C4-2B (cell line): ENCODE measurements around the gene UTRN.

Experiments used
- ZFX ChIP-seq: fragments of 450-650 bp; IDR thresholded peaks from 2 replicates; pipeline ENCODE4 v1.6.1; 2017
- TF ChIP-seq, protein P1 (sequence below): fragments of 450-650 bp; conservative IDR thresholded peaks from 2 replicates; pipeline ENCODE4 v1.5.1; 2017; ENCODE audit warnings: mild to moderate bottlenecking

DNA sequence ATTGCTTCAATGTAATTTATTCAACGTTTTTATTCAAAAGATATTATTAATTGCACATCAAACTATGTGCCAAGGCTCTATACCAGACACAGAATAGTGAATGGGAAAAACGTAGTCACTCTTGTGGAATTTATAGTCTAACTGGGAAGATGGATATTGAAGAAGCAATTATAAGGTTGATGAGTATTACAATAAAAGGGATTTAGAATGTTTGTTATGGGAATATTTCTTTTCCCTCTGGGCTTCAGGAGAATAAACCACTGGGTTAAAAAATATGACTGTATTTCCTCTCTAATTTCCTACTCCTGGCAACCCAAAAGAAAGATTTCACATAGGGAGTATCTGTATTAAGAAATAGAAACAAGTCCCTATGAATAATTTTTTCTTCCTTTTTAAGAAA, 25.1 kb upstream of the UTRN start:
- TF ChIP-seq, protein P1, sequence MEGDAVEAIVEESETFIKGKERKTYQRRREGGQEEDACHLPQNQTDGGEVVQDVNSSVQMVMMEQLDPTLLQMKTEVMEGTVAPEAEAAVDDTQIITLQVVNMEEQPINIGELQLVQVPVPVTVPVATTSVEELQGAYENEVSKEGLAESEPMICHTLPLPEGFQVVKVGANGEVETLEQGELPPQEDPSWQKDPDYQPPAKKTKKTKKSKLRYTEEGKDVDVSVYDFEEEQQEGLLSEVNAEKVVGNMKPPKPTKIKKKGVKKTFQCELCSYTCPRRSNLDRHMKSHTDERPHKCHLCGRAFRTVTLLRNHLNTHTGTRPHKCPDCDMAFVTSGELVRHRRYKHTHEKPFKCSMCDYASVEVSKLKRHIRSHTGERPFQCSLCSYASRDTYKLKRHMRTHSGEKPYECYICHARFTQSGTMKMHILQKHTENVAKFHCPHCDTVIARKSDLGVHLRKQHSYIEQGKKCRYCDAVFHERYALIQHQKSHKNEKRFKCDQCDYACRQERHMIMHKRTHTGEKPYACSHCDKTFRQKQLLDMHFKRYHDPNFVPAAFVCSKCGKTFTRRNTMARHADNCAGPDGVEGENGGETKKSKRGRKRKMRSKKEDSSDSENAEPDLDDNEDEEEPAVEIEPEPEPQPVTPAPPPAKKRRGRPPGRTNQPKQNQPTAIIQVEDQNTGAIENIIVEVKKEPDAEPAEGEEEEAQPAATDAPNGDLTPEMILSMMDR: no peak
- no peak for TF ChIP-seq ZFX
